ENCODE data around the gene TBCD.
A peak's percentile ranks its signal among the peaks of the same experiment; 100 is the strongest.

TBCD gene

DNA sequence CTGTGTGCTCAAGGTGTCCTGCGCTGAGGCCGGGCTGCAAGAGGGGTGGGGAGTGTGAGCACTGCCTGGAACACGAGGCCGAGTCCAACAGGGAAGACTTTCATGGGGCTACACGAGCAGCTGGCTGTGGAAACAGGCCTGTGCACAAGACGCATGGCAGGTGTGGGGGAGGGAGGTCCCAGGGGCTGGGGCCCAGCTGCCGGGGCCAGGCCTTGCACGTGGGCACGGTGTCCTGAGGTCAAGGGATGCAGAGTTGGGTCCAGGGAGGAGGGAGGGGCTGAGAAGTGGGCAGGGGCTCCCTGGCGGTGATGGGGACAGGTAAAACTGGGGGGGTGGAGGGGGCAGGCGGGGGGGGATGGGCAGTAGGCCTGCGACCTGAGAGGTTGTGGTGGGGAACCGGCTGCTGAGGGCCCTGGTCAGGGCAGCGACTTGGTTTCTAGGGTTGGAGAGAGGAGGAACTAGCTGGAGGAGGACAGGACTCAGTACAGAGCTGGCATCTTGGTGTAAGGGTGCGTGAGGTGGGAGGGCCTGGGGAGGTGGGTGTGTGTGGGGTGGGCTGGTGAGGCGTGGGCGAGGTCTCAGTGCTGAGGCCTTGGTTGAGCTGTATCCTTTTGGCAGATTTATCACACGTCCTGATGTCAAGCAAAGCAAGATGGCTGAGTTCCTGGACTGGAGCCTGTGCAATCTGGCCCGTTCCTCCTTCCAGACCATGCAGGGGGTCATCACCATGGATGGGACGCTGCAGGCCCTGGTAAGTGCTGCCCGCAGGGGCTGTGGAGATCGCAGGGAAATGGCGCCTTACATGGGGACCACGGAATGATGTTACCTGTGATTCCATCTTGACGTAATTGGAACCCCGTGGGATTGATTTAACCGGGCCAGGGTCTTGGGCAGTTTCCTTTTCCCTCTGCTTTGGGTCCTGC is 29.4 kb downstream of the TBCD start:
- Histone ChIP-seq H2AK5ac (ENCODE audit: low read depth, low read length) (no peak overlapping the region), H3K4me2 (ENCODE audit: insufficient read depth, low read length, poor library complexity, severe bottlenecking) (no peak overlapping the region), H3K36me3 (replicated peaks in 1 of 2; ENCODE audit: control insufficient read depth in 2 of 2, insufficient read depth in 2 of 2, low read length in 2 of 2) (peaks cover 26 to 70% of the 10 kb centered on the region in 2 donors), H3K18ac (ENCODE audit: low read length) (no peak overlapping the region), H2BK12ac (ENCODE audit: low read length) (no peak overlapping the region), H2BK5ac (ENCODE audit: low read length) (no peak overlapping the region), H3K4ac (ENCODE audit: low read length) (no peak overlapping the region), H2AFZ (ENCODE audit: low read length) (no peak overlapping the region), H3K27ac (replicated peaks; ENCODE audit: low read length) (no peak overlapping the region), H3K9me3 (replicated peaks in 1 of 2; ENCODE audit: control insufficient read depth in 2 of 2, insufficient read depth in 1 of 2, low read depth in 1 of 2, low read length in 2 of 2) (peaks cover 0 to 4% of the 10 kb centered on the region in 2 donors), H4K8ac (ENCODE audit: low read depth, low read length) (no peak overlapping the region), H3K4me1 (ENCODE audit: control insufficient read depth in 2 of 2, insufficient read depth in 1 of 2, low read depth in 1 of 2, low read length in 2 of 2) (peaks cover 0 to 2% of the 10 kb centered on the region in 2 donors), H3K27me3 (ENCODE audit: control insufficient read depth in 3 of 3, insufficient read depth in 3 of 3, low read depth in 1 of 3, low read length in 3 of 3) (no peaks in the 10 kb centered on the region), H3K4me3 (ENCODE audit: low read length in 2 of 2) (no peak overlapping the region), H3K79me1 (ENCODE audit: low read depth, low read length) (peaks cover 12% of the 10 kb centered on the region), H2BK120ac (ENCODE audit: low read depth, low read length) (no peak overlapping the region), H3K14ac (ENCODE audit: low read length) (no peak overlapping the region), H3K9ac (ENCODE audit: low read depth, low read length, poor library complexity) (peak overlapping the region; percentile 67), H4K91ac (ENCODE audit: low read depth, low read length, poor library complexity) (no peak overlapping the region), H2BK15ac (ENCODE audit: low read length) (no peak overlapping the region), H3K23ac (ENCODE audit: low read depth, low read length, poor library complexity) (peak overlapping the region; percentile 55)
- no CpG with 5 or more reads among the region's 27 CpGs for WGBS, 2 donors (ENCODE audit: extremely low coverage in 2 of 2, insufficient read length in 2 of 2, insufficient replicate concordance in 1 of 2)
- no peak for DNase-seq (ENCODE audit: low spot score)

DNA sequence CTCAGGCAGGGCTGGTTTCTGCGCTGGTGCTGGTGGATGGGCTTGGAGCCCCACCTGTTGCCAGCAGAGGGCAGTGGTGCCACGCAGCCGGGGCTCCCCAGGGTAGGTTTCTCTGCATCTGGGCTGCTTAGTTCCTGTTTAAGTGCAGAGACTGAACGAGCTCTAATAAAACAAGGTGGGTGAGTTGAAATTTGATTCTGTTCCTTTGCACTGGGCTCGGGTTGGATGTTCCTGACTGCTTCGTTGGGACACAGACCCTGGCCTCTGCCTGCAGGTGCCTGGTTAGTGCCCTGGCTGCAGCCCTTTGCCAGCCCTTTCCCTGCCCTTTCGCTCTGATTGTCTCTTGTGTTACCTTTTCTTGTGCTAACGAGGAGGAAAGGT is 30.0 kb downstream of the TBCD start:
- no peak overlapping the region for H2AK5ac ChIP-seq (ENCODE audit: low read depth, low read length)
- H3K4me3 ChIP-seq (ENCODE audit: low read length in 2 of 2): no peak overlapping the region
- no peak overlapping the region for H2BK12ac ChIP-seq (ENCODE audit: low read length)
- H3K27me3 ChIP-seq (ENCODE audit: control insufficient read depth in 3 of 3, insufficient read depth in 3 of 3, low read depth in 1 of 3, low read length in 3 of 3): no peaks in the 10 kb centered on the region
- peaks cover 15% of the 10 kb centered on the region for H3K79me1 ChIP-seq (ENCODE audit: low read depth, low read length)
- H3K36me3 ChIP-seq (replicated peaks in 1 of 2; ENCODE audit: control insufficient read depth in 2 of 2, insufficient read depth in 2 of 2, low read length in 2 of 2): peaks cover 21 to 67% of the 10 kb centered on the region in 2 donors
- no peak overlapping the region for H3K14ac ChIP-seq (ENCODE audit: low read length)
- WGBS, 2 donors (ENCODE audit: extremely low coverage in 2 of 2, insufficient read length in 2 of 2, insufficient replicate concordance in 1 of 2): no CpG with 5 or more reads among the region's 8 CpGs
- no peaks in the 10 kb centered on the region for H3K9me3 ChIP-seq (replicated peaks in 1 of 2; ENCODE audit: control insufficient read depth in 2 of 2, insufficient read depth in 1 of 2, low read depth in 1 of 2, low read length in 2 of 2)
- H3K9ac ChIP-seq (ENCODE audit: low read depth, low read length, poor library complexity): no peak overlapping the region
- no peak overlapping the region for H3K27ac ChIP-seq (replicated peaks; ENCODE audit: low read length)
- H3K23ac ChIP-seq (ENCODE audit: low read depth, low read length, poor library complexity): no peak overlapping the region
- H2BK5ac ChIP-seq (ENCODE audit: low read length): no peak overlapping the region
- no peak overlapping the region for H3K18ac ChIP-seq (ENCODE audit: low read length)
- DNase-seq (ENCODE audit: low spot score): peak; percentile 67
- H3K4me2 ChIP-seq (ENCODE audit: insufficient read depth, low read length, poor library complexity, severe bottlenecking): no peak overlapping the region
- no peak overlapping the region for H2AFZ ChIP-seq (ENCODE audit: low read length)
- H4K91ac ChIP-seq (ENCODE audit: low read depth, low read length, poor library complexity): no peak overlapping the region
- no peak overlapping the region for H2BK15ac ChIP-seq (ENCODE audit: low read length)
- no peak overlapping the region for H3K4ac ChIP-seq (ENCODE audit: low read length)
- no peak overlapping the region for H2BK120ac ChIP-seq (ENCODE audit: low read depth, low read length)
- peaks cover 0 to 2% of the 10 kb centered on the region in 2 donors for H3K4me1 ChIP-seq (ENCODE audit: control insufficient read depth in 2 of 2, insufficient read depth in 1 of 2, low read depth in 1 of 2, low read length in 2 of 2)
- no peak overlapping the region for H4K8ac ChIP-seq (ENCODE audit: low read depth, low read length)

DNA sequence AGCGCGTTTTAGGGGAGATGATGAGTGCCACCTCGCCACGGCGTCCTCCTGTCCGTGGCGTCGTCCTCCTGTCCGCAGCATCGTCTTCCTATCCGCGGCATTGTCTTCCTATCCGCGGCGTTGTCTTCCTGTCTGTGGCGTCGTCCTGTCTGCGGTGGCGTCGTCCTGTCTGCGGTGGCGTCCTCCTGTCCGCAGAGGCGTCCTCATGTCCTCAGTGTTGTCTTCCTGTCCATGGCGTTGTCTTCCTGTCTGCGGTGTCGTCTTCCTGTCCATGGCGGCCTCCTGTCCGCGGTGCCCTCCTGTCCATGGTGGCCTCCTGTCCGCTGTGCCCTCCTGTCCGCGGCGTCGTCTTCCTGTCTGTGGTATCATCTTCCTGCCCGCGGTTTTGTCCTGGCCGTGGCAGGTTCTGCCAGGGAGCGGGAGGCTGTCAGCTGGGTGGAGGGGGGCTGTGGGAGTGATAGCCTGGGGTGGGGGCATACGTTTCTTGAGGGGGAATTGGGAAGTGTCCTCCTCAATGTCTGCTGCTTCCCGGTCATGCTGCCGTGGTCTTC is 30.9 kb downstream of the TBCD start:
- H2AFZ ChIP-seq (ENCODE audit: low read length): no peak overlapping the region
- peak overlapping the region; percentile 23 for H3K23ac ChIP-seq (ENCODE audit: low read depth, low read length, poor library complexity)
- peaks cover 20 to 68% of the 10 kb centered on the region in 2 donors for H3K36me3 ChIP-seq (replicated peaks in 1 of 2; ENCODE audit: control insufficient read depth in 2 of 2, insufficient read depth in 2 of 2, low read length in 2 of 2)
- H3K27me3 ChIP-seq (ENCODE audit: control insufficient read depth in 3 of 3, insufficient read depth in 3 of 3, low read depth in 1 of 3, low read length in 3 of 3): no peaks in the 10 kb centered on the region
- peaks cover 15% of the 10 kb centered on the region for H3K79me1 ChIP-seq (ENCODE audit: low read depth, low read length)
- WGBS, 2 donors (ENCODE audit: extremely low coverage in 2 of 2, insufficient read length in 2 of 2, insufficient replicate concordance in 1 of 2): no CpG with 5 or more reads among the region's 42 CpGs
- H3K9ac ChIP-seq (ENCODE audit: low read depth, low read length, poor library complexity): peak overlapping the region; percentile 47
- no peak overlapping the region for H2BK12ac ChIP-seq (ENCODE audit: low read length)
- H2BK15ac ChIP-seq (ENCODE audit: low read length): peak overlapping the region; percentile 47
- peak overlapping the region; percentile 84 for H3K14ac ChIP-seq (ENCODE audit: low read length)
- peak overlapping the region; percentile 43 for H2AK5ac ChIP-seq (ENCODE audit: low read depth, low read length)
- peaks cover 0 to 2% of the 10 kb centered on the region in 2 donors for H3K4me1 ChIP-seq (ENCODE audit: control insufficient read depth in 2 of 2, insufficient read depth in 1 of 2, low read depth in 1 of 2, low read length in 2 of 2)
- H4K8ac ChIP-seq (ENCODE audit: low read depth, low read length): no peak overlapping the region
- no peak overlapping the region for H3K4me2 ChIP-seq (ENCODE audit: insufficient read depth, low read length, poor library complexity, severe bottlenecking)
- H3K9me3 ChIP-seq (replicated peaks in 1 of 2; ENCODE audit: control insufficient read depth in 2 of 2, insufficient read depth in 1 of 2, low read depth in 1 of 2, low read length in 2 of 2): no peaks in the 10 kb centered on the region
- H3K27ac ChIP-seq (replicated peaks; ENCODE audit: low read length): no peak overlapping the region
- no peak overlapping the region for H2BK120ac ChIP-seq (ENCODE audit: low read depth, low read length)
- peak overlapping the region in 1 of 2 donors; percentile 22 for H3K4me3 ChIP-seq (ENCODE audit: low read length in 2 of 2)
- no peak overlapping the region for H3K4ac ChIP-seq (ENCODE audit: low read length)
- H4K91ac ChIP-seq (ENCODE audit: low read depth, low read length, poor library complexity): no peak overlapping the region
- H2BK5ac ChIP-seq (ENCODE audit: low read length): peak overlapping the region; percentile 71
- peak overlapping the region; percentile 19 for H3K18ac ChIP-seq (ENCODE audit: low read length)
- no peak for DNase-seq (ENCODE audit: low spot score)

DNA sequence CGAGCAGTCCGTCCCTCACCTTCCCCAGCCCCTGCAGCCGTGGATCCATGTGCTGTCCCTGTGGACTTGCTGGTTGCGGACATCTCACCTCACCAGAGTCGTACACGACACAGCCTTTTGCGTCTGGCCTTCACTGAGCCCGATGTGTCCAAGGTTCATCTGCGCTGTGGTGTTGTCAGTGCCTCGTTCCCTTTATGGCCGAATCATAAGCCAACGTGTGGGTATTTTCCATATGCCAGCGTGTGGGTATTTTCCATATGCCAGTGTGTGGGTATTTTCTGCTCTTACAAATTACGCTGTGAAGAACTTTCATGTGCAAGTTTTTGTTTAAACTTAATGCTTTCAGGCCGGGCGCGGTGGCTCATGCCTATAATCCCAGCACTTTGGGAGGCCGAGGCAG is 31.6 kb downstream of the TBCD start:
- Histone ChIP-seq H3K27ac (replicated peaks; ENCODE audit: low read length) (no peak overlapping the region), H4K8ac (ENCODE audit: low read depth, low read length) (peak overlapping the region; percentile 86), H2AFZ (ENCODE audit: low read length) (no peak overlapping the region), H3K18ac (ENCODE audit: low read length) (no peak overlapping the region), H3K14ac (ENCODE audit: low read length) (no peak overlapping the region), H3K36me3 (replicated peaks in 1 of 2; ENCODE audit: control insufficient read depth in 2 of 2, insufficient read depth in 2 of 2, low read length in 2 of 2) (peaks cover 20 to 67% of the 10 kb centered on the region in 2 donors), H3K4me3 (ENCODE audit: low read length in 2 of 2) (no peak overlapping the region), H2BK5ac (ENCODE audit: low read length) (no peak overlapping the region), H2BK12ac (ENCODE audit: low read length) (no peak overlapping the region), H2AK5ac (ENCODE audit: low read depth, low read length) (no peak overlapping the region), H3K9ac (ENCODE audit: low read depth, low read length, poor library complexity) (no peak overlapping the region), H3K27me3 (ENCODE audit: control insufficient read depth in 3 of 3, insufficient read depth in 3 of 3, low read depth in 1 of 3, low read length in 3 of 3) (no peaks in the 10 kb centered on the region), H2BK15ac (ENCODE audit: low read length) (no peak overlapping the region), H3K9me3 (replicated peaks in 1 of 2; ENCODE audit: control insufficient read depth in 2 of 2, insufficient read depth in 1 of 2, low read depth in 1 of 2, low read length in 2 of 2) (no peaks in the 10 kb centered on the region), H3K4ac (ENCODE audit: low read length) (no peak overlapping the region), H4K91ac (ENCODE audit: low read depth, low read length, poor library complexity) (no peak overlapping the region), H3K4me1 (ENCODE audit: control insufficient read depth in 2 of 2, insufficient read depth in 1 of 2, low read depth in 1 of 2, low read length in 2 of 2) (peaks cover 0 to 2% of the 10 kb centered on the region in 2 donors), H3K79me1 (ENCODE audit: low read depth, low read length) (peaks cover 15% of the 10 kb centered on the region), H2BK120ac (ENCODE audit: low read depth, low read length) (no peak overlapping the region), H3K4me2 (ENCODE audit: insufficient read depth, low read length, poor library complexity, severe bottlenecking) (no peak overlapping the region), H3K23ac (ENCODE audit: low read depth, low read length, poor library complexity) (no peak overlapping the region)
- WGBS, 2 donors (ENCODE audit: extremely low coverage in 2 of 2, insufficient read length in 2 of 2, insufficient replicate concordance in 1 of 2): no CpG with 5 or more reads among the region's 18 CpGs
- no peak for DNase-seq (ENCODE audit: low spot score)
